HG02981 (cell line): ENCODE measurements around the gene RAD51B.

Experiments
- ATAC-seq: cut with Tn5 transposase; IDR thresholded peaks from one replicate; pipeline ENCODE4 v1.9.1; 2021; ENCODE audit warnings: mild to moderate bottlenecking, moderate library complexity; ENCODE audit not compliant: unreplicated experiment

The RAD51B gene

DNA sequence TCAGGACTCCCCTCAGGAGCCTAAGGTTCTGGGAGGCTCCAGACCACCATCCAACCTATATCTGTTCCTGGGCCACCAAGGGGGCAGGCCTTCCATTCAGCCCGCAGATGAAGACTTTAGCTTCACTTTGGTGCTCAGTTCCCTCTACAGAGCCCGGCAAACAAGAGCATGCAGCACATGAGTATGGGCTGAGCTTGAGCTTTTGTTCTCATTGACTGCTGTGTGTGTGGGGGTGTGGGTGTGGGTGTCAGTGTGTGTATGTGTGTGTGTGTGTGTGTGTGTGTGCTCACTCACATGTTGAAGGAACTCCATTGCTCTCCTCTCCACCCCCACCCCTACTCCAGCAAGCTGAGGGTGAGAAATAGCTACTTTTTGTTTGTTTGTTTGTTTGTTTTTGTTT, 754.1 kb downstream of the RAD51B start:
- no peak for ATAC-seq

DNA sequence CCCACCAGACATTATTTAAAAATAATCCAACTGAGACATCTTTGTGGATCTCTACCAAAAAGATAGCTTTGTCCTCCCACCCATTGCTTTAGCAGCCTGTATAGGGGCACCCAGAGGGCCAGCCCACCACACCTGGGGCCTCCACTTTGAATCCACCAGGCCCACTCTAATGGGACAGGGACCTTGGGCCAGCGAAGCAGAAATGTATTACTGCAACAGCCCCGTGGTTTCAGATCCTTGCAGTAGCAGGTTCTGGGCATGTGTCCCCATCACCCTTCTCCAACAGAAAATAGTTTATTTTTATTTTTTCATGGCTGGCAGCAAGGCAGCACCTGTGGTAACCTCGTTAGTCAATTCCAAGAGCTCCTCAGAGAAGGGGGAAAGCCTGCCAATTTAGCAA, 754.9 kb downstream of the RAD51B start:
- no peak for ATAC-seq

DNA sequence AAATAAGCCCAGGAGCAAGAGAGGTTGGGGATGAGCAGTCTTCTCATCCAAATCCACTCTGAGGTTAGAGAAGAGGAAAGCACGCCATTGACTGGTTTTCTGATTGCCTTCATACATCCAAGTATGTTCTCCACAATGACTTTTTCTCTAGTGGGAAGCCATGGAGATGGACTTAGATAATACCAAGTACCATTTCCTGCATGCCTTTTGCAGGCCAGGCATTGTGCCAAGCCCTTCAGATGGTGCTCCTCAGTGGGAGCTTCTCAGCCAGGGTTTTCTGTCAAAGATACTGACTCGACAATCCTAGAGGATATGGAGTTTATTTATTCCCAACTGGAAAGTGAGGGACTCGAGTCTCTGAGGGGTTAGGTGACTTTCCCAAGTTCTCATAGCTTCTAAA, 755.3 kb downstream of the RAD51B start:
- ATAC-seq, result no peak

DNA sequence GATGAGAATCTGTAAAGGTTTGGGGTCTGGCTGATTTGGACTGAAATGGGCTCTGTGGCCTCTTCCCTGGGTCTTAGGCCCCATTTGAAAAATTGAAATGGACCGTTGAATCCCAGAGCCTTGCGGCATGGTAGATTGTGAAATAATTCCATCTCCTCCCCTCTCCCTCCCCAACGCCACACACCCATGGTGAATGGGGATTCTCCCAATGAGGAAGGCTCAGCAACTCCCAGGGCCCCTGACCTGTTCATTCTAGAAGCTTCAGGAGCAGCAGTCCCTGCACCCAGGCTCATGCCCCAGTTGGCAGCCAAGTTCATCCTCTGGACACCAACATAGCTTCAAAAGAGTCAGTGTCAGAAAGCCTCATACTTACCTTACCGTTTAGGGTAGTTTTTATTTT, 755.8 kb downstream of the RAD51B start:
- no peak for ATAC-seq

GRCh38 chr14:68576031-68576430, 756.5 kb downstream of the RAD51B start:
- ATAC-seq, result no peak

DNA sequence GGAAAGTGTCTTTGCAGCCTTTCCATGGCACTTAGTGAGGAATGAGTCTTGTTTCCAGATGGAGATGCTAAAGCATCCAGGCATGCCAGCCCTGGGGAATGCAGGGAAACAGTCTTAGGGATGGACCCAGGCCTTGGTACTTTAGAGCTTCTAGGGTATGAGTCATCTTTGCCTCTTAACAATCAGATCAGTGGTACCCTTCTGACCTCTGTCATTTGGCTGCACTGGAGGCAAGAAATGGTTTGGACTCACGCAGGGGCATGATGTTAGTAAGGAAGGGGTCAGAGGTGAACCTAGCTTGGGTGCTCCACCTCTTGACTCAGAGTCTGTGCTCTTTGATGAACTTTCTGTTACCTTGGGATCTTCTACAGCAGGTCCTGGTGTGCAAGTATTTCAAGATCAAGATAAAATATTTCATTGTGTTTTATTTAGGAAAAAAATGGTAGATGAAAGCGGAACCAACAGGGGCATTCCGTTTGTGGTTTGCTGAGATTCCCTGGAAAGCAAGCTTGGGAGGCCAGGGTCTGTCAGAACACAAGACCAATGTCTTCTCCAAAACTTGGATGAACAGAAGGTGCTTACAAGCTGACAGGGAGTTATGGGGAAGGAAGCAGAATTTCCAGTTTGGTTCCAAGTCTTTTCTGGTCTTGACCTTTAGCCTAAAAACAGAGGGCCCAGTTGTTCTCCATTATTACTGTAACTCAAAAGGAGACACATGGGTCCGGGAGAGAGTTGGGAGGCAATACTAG, 757.1 kb downstream of the RAD51B start:
- ATAC-seq, result no peak

DNA sequence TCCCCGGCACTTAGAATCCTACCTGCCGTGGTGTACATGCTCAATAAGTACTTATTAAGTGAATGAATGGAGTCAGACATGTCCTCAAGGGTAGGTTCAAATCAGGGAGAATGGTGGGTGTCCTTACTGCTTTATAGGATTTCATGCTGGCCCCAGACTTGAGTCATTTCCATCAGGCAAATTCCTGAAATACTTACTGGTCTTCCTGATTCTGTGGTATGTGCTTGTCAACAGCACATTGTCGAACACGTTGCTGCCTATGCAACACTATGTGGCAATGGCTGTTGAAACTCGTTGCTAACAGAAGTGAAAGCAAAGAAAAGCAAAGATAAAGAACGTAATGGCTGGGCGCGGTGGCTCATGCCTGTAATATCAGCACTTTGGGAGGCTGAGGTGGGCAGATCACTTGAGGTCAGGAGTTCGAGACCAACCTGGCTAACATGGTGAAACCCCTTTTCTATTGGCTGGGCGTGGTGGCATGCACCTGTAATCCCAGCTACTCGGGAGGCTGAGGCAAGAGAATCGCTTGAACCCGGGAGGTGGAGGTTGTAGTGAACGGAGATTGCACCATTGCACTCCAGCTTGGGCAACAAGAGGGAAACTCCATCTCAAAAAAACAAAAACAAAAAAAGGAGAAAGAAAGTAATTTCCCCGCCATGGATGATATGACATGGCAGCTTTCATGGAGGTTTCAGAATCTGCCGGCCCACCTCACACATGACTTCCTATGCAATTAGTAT, 758.4 kb downstream of the RAD51B start:
- no peak for ATAC-seq

- no peak for ATAC-seq
Observed at GRCh38 chr14:68578597-68578996, 759.0 kb downstream of the RAD51B start.

GRCh38 chr14:68580096-68580645, 760.6 kb downstream of the RAD51B start:
- no peak for ATAC-seq

DNA sequence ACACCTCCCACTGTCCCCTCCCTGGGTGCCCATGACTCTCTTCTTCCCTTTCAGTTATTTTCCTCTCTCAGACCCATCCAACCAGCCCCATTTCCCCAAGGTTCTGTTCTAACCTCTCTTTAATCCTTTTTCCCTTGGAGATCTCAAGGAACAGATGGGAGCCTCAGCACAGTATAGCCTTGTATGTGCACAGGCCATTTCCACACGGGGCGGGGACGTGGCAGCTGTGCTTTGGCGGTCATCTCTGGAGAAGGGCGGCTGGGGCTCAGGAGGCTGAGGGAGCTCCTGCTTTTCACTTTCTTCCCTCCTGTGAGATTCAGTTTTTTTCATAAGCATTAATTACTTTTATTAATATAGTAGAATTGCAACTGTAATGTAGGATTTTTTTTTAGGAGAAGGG, 761.1 kb downstream of the RAD51B start:
- ATAC-seq, result no peak

GRCh38 chr14:68583548-68584280, 764.1 kb downstream of the RAD51B start:
- no peak for ATAC-seq

DNA sequence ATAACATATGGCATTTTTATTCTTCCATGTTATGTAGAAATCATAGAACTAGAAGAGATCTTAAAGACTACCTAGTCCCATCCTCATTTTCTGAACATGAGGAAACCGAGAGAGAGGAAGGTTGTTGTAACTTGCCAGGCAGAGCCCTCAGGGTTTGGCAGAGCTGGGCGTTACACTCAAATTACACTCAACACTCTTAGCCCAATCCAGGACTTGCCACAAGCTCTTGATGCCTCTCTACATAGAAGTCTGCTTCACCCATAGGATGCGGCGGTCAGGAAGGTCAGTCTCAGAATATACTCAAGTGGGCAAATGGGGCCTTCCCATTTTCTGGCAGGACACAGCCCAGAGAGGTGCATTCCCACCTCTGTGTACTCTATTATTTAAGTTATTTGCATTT, 765.2 kb downstream of the RAD51B start:
- no peak for ATAC-seq

DNA sequence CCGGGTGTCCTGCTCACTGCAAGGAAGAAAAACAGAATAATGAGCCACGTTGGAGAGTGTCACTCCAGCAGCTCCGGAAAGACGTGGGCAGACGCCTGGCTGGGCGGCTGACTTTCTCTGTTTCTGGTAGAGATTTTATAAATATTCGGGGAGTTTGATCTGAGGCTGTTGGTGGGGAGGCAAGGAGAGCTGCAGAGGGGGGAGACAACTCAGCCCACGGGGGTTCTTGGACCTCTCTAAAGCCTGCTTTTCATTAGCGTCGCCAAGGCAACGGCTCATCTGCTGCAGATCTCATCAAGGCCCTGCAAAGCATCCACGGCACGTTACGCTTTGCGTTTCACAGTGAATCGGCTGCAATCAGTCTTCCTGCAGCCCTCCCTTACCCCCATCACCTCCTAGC, 766.1 kb downstream of the RAD51B start:
- no peak for ATAC-seq

DNA sequence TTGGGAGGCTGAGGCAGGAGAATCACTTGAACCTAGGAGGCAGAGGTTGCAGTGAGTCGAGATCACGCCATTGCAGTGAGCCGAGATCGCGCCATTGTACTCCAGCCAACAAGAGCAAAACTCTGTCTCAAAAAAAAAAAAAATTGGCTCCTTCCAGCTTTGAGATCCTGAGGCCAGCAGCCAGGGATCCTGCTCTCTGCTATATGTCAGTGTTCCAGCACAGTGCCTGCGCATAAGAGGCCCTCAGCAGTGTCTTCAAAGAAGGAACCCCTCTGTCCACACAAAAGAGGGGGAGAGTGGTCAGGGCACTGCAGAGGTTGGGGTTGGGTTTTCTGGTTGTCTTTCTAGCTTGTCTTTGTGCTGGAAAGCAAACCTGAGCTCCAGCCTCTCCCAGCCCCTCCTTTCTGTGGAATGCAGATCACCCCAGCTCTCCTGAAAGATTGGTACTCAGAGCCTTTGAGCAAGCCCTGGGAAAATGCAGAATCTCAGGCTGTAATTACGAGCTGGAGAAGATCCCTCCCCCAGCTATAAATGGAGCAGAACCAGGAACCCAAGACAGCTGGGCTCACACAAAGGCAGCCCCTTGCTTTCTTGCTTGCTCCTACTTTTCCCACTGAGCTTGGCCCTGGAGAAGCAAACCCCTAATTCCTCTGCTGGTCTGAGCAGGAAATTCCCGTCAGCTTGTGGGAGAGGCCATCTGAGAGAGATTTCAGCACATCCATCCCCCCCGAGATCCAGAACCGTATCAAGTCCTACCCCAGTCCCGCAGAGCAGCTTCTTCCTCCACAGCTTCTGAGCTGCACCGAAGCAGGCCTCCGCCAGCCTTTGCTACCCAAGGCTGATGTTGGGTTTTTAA, 767.5 kb downstream of the RAD51B start:
- ATAC-seq, result no peak

DNA sequence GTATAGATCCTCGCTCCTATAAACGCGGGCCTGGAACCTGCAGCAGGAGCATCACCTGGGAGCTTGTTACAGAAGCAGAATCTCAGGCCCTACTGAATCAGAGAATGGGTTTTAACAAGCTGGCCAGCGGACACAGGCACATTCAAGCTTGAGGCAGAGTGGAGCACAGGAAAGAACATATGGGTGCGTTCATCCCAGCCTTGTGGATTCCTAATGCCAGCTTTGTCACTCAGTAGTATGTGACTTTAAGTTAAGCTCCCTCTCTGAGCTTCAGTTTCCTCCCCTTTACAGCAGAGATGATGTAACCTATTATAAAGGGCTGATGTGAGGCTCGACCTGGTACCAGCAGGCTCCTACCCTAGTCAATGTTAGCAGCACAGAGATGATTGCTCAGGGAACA, 768.4 kb downstream of the RAD51B start:
- ATAC-seq, result no peak

- no peak for ATAC-seq
Observed at GRCh38 chr14:68589447-68590200, 770.0 kb downstream of the RAD51B start.

GRCh38 chr14:68590201-68590522, 770.6 kb downstream of the RAD51B start:
- ATAC-seq, result no peak

GRCh38 chr14:68591786-68592185, 772.2 kb downstream of the RAD51B start:
- no peak for ATAC-seq

GRCh38 chr14:68592948-68593556, 773.5 kb downstream of the RAD51B start:
- no peak for ATAC-seq
